Midbrain (tissue), 1 donor: ENCODE data around the gene INSIG2.

Source experiments
- DNase-seq: peaks from one replicate; lab custom pipeline; 2025; lab: John Stamatoyannopoulos, UW

The INSIG2 gene

GRCh38 chr2:118130385-118130784 lies 42.1 kb downstream of the INSIG2 start:
- no peak for DNase-seq

DNA sequence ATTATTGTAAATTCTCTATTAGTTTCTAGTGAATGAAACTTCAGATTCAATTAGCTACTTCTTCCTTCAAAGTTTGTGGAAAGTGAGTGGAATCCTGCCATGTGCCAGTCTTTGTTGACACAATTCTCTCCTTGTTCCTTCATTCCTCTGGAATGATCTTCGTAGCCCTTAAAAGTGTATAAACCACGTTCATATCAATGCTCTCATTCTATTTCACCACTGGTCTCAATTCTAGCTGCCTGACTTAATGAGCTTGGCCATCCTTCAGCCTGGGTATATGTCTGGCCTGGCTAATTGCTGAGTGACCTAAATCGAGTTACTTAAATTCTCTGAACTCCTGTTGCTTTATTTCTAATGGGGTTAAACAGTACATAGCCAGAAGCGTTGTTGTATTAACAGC lies 43.5 kb downstream of the INSIG2 start:
- no peak for DNase-seq

DNA sequence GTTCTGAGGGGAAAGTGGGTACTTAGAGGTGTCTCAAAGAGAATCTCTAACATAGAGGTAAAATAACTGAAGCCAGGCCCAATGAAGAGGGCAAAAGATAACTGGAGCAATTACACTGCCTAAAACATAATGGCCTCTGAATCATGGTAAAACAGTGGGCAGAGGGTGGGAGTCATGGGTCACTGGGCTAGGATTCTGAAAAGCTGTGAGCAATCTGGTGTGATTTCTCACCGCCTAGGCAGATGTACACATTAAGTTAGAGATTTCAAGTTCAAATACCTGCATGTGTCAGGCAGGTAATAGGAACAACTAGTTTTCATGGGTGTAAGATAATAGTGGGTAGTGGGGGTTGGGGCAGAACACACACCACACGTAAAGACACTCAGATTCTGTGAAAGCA lies 45.6 kb downstream of the INSIG2 start:
- DNase-seq = no peak

- no peak for DNase-seq
Measured at GRCh38 chr2:118134650-118135049, 46.4 kb downstream of the INSIG2 start.

- DNase-seq = no peak
Measured at GRCh38 chr2:118145207-118145606, 56.9 kb downstream of the INSIG2 start.

DNA sequence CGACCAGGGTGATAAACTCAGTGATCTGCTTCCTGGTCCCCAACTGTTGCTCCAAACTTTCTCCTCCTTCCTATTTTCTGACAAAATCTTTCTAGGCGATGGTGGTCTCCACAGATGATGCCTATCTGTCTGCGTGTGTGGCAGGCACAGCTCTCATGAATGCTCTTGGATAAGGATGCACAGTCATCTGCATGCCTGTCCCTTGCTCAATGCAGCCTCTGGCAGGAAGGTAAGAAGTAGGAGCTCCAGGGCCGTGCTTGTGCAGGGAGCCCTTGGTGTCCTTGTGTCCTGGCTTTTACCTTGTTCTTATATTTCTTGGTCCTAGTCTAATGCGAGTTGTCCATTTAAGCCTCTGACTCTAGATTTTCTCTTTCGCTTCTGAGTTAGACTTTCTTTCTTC lies 57.5 kb downstream of the INSIG2 start:
- DNase-seq = no peak

- DNase-seq = no peak
Measured at GRCh38 chr2:118146315-118147283, 58.3 kb downstream of the INSIG2 start.

- DNase-seq = no peak
Measured at GRCh38 chr2:118148133-118148532, 59.9 kb downstream of the INSIG2 start.

- DNase-seq = no peak
Measured at GRCh38 chr2:118148809-118149208, 60.5 kb downstream of the INSIG2 start.

DNA sequence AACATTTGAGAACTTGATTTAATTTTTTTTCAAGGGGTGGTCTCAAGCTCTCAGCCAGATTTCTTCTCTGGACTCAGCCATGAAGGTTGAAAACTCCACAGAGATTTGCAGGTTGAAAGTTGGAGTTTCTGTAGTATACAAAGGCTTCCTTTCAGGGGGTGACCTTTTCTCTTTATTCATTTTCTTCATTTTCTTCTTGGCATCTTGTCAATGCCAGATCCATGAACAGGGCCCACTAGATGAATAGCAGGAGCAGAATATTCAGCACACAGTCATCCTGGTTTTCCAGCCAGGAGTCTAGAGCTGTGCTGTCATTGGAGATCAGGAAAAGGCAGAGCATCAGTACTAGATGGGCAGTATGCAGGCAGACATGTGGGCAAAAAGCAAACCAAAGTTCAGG lies 62.0 kb downstream of the INSIG2 start:
- no peak for DNase-seq

DNA sequence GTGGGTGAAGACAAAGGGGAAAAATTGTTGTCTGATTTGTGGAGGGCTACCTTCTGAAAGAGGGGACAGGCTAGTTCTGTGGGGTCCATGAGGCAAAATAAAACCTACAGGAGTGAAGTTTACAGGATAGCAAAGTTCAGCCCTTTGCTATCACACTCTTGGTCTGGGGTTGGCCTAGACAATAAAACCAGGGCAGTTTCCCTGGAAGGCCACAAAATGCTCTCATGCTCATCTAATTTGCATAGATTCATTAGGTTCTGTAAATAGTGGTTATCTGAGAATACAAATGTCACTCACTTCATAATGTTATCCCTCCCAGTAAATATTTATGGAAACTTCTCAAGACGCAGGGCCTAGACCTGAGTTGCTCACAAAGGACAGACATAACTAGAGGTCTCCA lies 63.6 kb downstream of the INSIG2 start:
- no peak for DNase-seq

- no peak for DNase-seq
Measured at GRCh38 chr2:118153433-118153832, 65.2 kb downstream of the INSIG2 start.

- DNase-seq = no peak
Measured at GRCh38 chr2:118154176-118154575, 65.9 kb downstream of the INSIG2 start.
